Gastrocnemius medialis (tissue), 4 donors: Measurements from ENCODE around the gene KIFBP.
A peak's percentile ranks its signal among the peaks of the same experiment; 100 is the strongest.

Source experiments
- CTCF ChIP-seq, 5 experiments: fragments of 450-650 bp in 3 of 5; fragments of 200-600 bp in 2 of 5; sonication (generic) in 2 of 5; IDR thresholded peaks in 4 of 5; conservative IDR thresholded peaks in 1 of 5; 1 replicate in 4 of 5; 2 replicates in 1 of 5; pipeline ENCODE4 v1.5.1; 2016 to 2019; ENCODE audit warnings: antibody characterized with exemption in 5 of 5, mild to moderate bottlenecking in 3 of 5, moderate library complexity in 3 of 5
- POLR2A ChIP-seq, 2 donors: fragments of 450-650 bp; IDR thresholded peaks; one replicate each; pipeline ENCODE4 v1.6.1; 2017; ENCODE audit warnings: antibody characterized with exemption in 2 of 2, mild to moderate bottlenecking in 2 of 2, moderate library complexity in 2 of 2

- TF ChIP-seq CTCF (IDR thresholded peaks at IDR 0.05 in 4 of 5, conservative IDR thresholded peaks at IDR 0.05 in 1 of 5) (peak in 1 of 5 experiments; percentile 20), POLR2A (IDR thresholded peaks at IDR 0.05) (no peak)
These were observed 7.5 kb upstream of the KIFBP start for GRCh38 chr10:68981074-68981473.
